Right forelimb (tissue), 1 donor: ENCODE results near the gene ATP9B.

Experiments used
- DNase-seq: peaks from one replicate; pipeline ENCODE4 v3.0.0-alpha.2; 2018

The ATP9B gene

DNA sequence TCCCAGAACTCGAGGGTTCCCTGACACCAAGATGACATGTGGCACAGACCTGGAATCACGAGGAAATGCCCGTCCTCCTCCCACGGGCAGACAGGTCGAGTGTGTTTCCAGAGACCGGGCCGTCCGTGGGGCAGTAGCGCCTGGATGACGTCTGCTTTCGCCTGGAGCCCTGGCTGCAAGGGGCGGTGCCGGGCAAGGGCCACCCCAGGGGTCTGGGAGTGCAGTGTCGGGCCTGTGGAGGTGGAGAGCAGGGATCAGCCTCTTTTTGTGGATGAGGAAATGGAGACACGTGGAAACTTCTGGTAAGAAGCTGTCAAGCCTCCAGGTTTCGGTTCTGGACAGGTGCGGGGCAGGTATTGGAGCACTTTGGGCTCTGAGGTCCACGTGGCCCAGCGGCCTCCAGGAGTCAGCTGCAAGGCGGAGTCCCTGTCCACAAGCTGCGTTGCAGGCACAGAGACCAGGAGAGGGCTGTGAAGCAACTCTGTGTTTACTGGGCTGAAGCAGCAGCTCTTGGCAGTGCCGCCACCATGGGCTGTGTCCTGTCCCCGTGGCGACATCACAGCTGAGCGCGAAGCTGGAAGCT, 352.2 kb downstream of the ATP9B start:
- no peak for DNase-seq

DNA sequence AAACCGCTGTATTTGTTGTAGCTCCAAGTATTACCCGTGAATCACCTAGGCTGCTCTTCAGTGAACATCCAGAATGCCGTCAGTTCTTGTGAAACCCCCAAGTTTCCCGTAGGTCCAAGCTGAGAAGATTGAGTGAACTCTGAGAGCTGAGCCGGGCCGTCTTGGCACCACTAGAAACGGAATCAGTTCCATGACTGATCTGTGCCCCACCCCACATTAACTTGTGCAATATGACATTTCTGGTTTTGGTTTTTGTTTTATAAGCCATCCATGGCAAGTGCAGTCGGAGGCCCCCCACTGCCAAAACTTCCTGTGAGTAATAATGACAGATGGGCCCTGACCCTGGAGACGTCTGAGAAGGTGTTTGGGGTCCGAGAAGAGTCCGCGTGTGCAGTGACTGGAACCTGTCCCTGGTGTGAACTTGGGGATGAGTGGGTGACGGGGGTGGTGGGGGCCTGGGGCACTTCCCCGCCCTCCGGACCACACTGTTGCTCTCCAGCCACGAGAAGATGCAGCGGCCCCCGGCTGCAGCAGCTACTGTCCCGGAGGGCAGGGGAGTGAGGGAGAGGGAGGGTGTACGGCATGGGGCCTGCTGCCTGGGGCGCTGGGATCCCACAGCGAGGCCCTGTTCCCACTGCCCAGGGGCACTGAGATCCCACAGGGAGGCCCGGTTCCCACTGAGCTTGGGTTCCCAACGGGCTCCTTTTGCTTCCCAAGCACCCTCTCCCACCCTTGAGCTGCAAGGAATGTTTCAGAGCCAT, 353.0 kb downstream of the ATP9B start:
- DNase-seq = no peak

DNA sequence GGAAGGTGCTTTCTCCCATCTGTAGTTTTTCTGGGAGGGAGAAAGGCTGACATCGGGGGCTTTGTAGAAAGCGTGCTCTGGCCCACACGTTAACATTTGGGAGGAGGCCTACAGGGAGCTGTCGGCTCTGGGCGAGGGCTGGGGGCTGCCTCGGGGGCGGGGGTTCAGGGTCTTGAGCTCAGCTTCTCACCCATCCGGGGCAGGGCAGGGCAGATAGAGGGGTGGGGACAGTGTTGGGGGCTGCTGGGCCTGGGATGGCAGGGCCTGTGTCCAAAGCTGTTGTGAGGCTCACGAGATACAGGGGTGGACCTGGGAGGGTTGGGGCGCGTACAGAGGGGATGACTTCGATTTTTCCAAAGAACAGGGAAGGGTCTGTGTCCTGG, 353.6 kb downstream of the ATP9B start:
- no peak for DNase-seq

DNA sequence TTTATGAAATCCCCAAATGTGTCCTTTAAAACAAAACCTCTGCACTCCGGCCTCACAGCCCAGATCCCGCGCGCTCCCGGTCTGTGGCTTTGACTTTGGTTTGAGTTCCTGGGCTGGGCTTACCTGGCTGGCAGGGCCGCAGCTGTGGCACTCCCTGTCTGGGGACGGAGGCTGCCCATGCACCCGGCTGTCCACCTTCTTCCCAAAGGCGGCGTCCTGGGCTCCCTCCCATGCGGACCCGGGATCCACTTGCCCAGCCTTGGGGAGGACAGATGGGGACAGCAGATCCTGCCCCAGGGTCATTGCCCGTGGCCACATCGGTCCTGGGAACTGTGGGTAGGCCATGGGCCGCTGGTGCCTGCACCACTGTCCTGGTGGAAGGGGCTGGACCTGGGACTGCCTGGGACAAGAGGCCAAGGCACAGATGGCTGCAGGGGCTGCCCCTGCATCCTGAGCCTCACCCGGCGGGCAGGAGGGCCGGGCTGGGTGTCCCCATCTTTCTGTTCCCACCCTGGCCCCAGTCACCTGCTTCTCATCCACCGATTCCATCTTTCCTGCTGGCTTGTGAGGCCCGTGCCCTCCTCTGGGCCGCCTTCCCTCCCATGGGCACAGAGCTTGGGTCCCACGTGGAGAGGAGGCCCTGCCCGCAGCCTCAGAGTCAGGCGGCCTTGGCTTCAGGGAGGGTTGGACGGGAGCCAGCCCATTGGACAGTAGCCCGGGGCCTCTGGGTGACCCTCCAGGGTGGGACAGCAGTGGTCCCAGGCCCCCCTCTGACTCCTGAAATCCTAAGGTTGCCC, 354.2 kb downstream of the ATP9B start:
- DNase-seq = no peak

DNA sequence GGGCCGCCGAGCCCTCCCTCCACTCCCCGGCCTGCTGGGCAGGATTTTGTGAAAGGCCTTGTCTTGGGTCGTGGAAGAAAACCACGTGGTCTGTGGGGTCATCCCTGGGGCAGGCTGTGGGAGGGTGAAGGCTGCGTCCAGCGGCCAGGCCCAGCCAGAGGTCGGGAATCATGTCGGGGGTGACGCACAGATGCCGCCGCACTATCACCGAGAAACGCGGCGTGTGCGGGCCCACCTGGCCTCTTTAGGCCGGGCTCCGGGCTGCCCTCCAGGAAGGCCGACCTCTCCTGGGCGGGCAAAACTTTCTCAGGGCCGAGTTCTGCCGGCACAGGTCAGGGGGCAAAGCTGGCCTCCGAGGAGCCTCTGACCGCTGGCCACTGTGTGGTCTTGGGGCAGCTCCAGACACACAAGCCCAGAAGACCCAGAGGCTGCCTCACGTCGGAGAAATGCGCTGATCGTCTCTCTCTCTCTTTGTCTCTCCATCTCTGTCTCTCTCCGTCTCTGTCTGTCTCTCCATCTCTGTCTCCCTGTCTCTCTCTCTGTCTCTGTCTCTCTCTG, 354.9 kb downstream of the ATP9B start:
- DNase-seq = no peak

DNA sequence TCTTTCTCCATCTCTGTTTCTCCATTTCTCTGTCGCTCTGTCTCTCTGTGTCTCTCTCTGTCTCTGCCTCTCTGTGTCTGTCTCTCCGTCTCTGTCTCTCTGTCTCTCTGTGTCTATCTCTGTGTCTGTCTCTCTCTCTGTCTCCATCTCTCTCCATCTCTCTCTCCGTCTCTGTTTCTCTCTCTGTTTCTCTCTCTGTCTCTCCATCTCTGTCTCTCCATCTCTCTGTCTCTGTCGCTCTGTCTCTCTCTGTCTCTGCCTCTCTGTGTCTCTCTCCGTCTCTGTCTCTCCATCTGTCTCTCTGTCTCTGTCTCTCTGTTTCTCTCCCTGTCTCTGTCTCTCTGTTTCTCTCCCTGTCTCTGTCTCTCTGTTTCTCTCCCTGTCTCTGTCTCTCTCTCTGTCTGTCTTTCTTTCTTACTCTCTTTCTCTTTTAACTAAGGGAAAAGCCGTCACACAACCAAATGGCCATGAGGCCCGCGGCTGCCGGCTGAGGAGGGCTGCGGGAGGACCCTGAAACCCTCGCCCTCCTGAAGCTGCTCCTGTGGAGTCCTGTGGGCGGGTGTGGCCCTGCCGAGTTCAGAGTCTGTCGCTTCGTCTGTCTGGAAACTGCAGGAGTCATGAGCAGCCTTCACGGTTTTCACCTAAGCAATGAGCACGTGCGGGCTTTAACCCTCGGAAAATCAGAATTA, 355.8 kb downstream of the ATP9B start:
- DNase-seq = no peak

DNA sequence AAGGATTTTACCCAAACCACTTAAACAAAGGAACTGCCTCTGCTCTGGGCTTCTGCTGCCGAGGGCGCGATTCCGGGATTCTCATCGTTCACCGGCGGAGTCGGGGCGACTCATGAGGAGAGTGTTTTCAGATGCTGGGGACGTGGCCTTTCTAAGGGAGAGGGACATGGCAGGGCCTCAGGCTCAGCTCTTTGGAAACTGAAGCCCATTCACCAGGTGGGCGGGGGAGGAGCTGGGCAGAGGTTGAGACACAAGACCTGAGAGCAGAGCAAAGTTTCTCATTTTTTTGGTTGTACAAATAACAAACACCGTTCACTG, 356.3 kb downstream of the ATP9B start:
- no peak for DNase-seq

DNA sequence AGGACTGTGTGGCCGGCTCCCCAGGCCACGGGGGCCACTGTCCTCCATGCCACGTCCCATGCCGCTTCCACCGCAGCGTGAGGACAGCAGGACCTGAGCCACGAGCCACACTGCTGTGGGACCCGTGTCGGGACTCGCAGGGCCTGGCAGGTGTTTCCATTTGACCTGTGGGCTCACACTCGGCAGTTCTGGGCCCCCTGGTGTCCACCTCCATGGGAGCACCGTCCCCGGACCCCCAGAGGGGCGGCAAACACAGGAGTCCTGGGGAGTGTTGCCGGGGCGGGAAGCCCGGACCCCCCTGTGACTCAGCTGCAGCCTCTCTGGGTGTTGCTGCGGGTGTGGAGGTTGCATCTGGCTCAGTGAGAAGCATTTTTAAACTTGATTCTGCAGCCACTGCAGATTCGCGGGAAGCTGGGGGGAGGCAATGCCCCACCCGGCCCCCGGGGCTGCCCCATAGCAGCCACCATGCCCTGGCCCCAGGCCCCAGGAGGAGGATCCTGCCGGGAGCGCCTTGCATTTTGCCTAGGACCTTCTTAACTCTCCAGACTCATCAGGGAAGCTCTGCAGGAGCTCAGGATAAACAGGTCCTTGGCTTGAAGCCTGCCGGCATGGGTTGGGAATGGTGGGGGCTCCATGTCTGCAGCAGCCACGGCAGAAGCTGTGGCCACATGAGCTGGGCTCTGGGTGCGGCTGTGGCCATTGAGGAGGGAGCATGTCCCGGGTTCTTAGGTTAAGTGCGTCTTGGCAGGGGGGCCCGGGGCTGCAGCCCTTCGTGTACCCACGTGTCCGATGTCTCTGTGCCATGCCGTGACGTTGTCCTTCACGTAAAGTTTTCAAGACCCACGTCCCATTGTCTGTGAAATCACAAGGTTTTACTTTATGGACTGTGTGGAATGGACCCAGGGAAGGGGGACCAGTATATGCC, 357.4 kb downstream of the ATP9B start:
- no peak for DNase-seq

DNA sequence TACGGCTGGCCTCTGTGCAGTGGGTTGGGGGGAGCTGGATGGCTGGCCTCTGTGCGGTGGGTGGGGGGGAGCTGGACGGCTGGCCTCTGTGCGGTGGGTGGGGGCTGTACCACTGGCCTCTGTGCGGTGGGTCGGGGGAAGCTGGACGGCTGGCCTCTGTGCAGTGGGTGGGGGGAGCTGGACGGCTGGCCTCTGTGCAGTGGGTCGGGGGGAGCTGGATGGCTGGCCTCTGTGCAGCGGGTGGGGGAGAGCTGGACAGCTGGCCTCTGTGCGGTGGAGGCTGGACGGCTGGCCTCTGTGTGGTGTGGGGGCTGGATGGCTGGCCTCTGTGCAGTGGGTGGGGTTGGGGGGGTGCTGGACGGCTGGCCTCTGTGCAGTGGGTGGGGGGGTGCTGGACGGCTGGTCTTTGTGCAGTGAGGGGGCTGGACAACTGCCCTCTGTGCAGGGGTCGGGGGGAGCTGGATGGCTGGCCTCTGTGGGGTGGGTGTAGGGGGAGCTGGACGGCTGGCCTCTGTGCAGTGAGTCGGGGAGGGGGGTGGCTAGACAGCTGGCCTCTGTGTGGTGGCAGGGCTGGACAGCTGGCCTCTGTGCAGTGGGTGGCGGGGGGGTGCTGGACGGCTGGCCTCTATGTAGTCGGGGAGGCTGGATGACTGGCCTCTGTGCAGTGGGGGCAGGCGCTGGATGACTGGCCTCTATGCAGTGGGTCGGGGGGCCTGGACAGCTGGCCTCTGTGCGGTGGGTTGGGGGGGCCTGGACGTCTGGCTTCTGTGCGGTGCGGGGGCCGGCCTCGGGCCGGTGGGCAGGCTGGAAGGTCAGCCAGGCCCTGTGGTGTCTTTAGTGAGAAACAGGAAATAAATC, 358.4 kb downstream of the ATP9B start:
- no peak for DNase-seq
